HepG2 (cell line): ENCODE results near the gene WIPF2. TPM values are rescaled to one million over a fixed set of nuclear protein-coding genes. Genes with fewer than 3 reads are reported as not detected.
A peak's percentile ranks its signal among the peaks of the same experiment; 100 is the strongest.

ENCODE experiments used
- BRF2 ChIP-seq: sonication (generic); formaldehyde crosslinking; IDR thresholded peaks from 2 replicates; pipeline ENCODE4 v1.8.1; 2022; ENCODE audit warnings: mild to moderate bottlenecking, missing genetic modification reagents
- CHCHD3 ChIP-seq: sonication (generic); formaldehyde crosslinking; IDR thresholded peaks from 2 replicates; pipeline ENCODE4 v1.8.0; 2022; ENCODE audit warnings: mild to moderate bottlenecking, missing genetic modification reagents, moderate library complexity
- DNMT3B ChIP-seq: conservative IDR thresholded peaks from 2 replicates; pipeline ENCODE4 v1.6.1; 2016; ENCODE audit warnings: missing biosample characterization, control low read depth
- ELF3 ChIP-seq: IDR thresholded peaks from 2 replicates; pipeline ENCODE4 v1.6.1; 2016; ENCODE audit warnings: missing genetic modification reagents, missing compliant biosample characterization
- HHEX ChIP-seq: IDR thresholded peaks from 2 replicates; pipeline ENCODE4 v1.6.1; 2016; ENCODE audit warnings: control low read depth
- MED13 ChIP-seq: sonication (generic); formaldehyde crosslinking; IDR thresholded peaks from 2 replicates; pipeline ENCODE4 v1.5.0; 2020; ENCODE audit warnings: missing genetic modification reagents
- RARA ChIP-seq: IDR thresholded peaks from 2 replicates; pipeline ENCODE4 v1.6.1; 2016; ENCODE audit warnings: missing genetic modification reagents, missing compliant biosample characterization
- RBM22 ChIP-seq: fragments of 200-400 bp; formaldehyde crosslinking; optimal IDR thresholded peaks from 2 replicates; pipeline ENCODE3; 2017; ENCODE audit warnings: mild to moderate bottlenecking, low read length, moderate library complexity
- RXRB ChIP-seq: IDR thresholded peaks from 2 replicates; pipeline ENCODE4 v1.6.1; 2016; ENCODE audit warnings: borderline replicate concordance, missing genetic modification reagents, missing compliant biosample characterization
- ZBTB8A ChIP-seq: sonication (generic); formaldehyde crosslinking; IDR thresholded peaks from 2 replicates; pipeline ENCODE4 v1.4.0; 2020; ENCODE audit warnings: mild to moderate bottlenecking, low read depth, missing genetic modification reagents, borderline replicate concordance
- ZFAT ChIP-seq: sonication (generic); formaldehyde crosslinking; conservative IDR thresholded peaks from 2 replicates; pipeline ENCODE4 v1.8.1; 2023; ENCODE audit warnings: missing genetic modification reagents, inconsistent platforms
- ZGPAT ChIP-seq: IDR thresholded peaks from 2 replicates; pipeline ENCODE4 v1.6.1; 2016; ENCODE audit warnings: mild to moderate bottlenecking
- ZNF264 ChIP-seq: sonication (generic); formaldehyde crosslinking; IDR thresholded peaks from 2 replicates; pipeline ENCODE4 v1.4.0; 2020; ENCODE audit warnings: missing genetic modification reagents
- ZNF337 ChIP-seq: sonication (generic); formaldehyde crosslinking; IDR thresholded peaks from 2 replicates; pipeline ENCODE4 v1.5.1; 2020; ENCODE audit warnings: missing genetic modification reagents, low read depth, mild to moderate bottlenecking, borderline replicate concordance
- ZNF512 ChIP-seq: sonication (generic); formaldehyde crosslinking; IDR thresholded peaks from 2 replicates; pipeline ENCODE4 v1.4.0; 2020; ENCODE audit warnings: mild to moderate bottlenecking, missing genetic modification reagents
- ZNF563 ChIP-seq: sonication (generic); formaldehyde crosslinking; IDR thresholded peaks from 2 replicates; pipeline ENCODE4 v1.8.0; 2022; ENCODE audit warnings: mild to moderate bottlenecking, moderate library complexity, missing genetic modification reagents
- polyA plus RNA-seq, 8 experiments: library from polyadenylated mRNA; depleted of rRNA in 3 of 8; stranded (reverse) in 7 of 8; unstranded in 1 of 8; fragments of >200 nt; fragmentation: Illumina TruSeq in 4 of 8; extraction: Trizol in 4 of 8; gene quantifications; 2 replicates each; pipeline versions ENCODE4 v1.2.1 to v1.2.3, GENCODE V29; 2011 to 2016; ENCODE audit warnings: low read depth in 4 of 8, missing spikeins in 1 of 8, mixed read lengths in 1 of 8; ENCODE audit not compliant: insufficient read depth in 1 of 8
- total RNA-seq, 5 experiments: library from RNA; depleted of rRNA; stranded (reverse); fragments of >200 nt; fragmentation: Illumina TruSeq; extraction: Trizol; gene quantifications; 2 replicates each; pipeline ENCODE4 v1.2.3, GENCODE V29; 2016; ENCODE audit warnings: low read depth in 1 of 5
- TF ChIP-seq, protein P1 (sequence below): sonication (generic); formaldehyde crosslinking; IDR thresholded peaks from one replicate; pipeline ENCODE4 v1.5.1; 2020; ENCODE audit warnings: mild to moderate bottlenecking, missing genetic modification reagents; ENCODE audit errors: not compliant biosample characterization

Gene WIPF2
- total and polyA plus RNA-seq, 2 of the 13 experiments (the other 11 are each of a cell fraction or from before 2014, with no cell fraction given), result 7.2 to 10.8 TPM

- no peak for TF ChIP-seq ZNF337 (CRISPR knock-in tag)
- 0 out of 2 replicates have a peak, but pooled peaks have one; percentile 30 for TF ChIP-seq MED13 (CRISPR knock-in tag)
- TF ChIP-seq ZNF264 (CRISPR knock-in tag), result 0 out of 2 replicates have a peak, but pooled peaks have one; percentile 12
- TF ChIP-seq HHEX (CRISPR knock-in tag), result no peak
- no peak for TF ChIP-seq ZFAT (CRISPR knock-in tag)
- no peak for TF ChIP-seq BRF2 (CRISPR knock-in tag)
- TF ChIP-seq RXRB (CRISPR knock-in tag), result peak; percentile 70
- TF ChIP-seq ZGPAT (CRISPR knock-in tag), result peak; percentile 89
- peak; percentile 37 for TF ChIP-seq RBM22
- TF ChIP-seq ZNF563 (CRISPR knock-in tag), result peak; percentile 70; the same call in 1 of the 2 replicates
- no peak for TF ChIP-seq ZNF512 (CRISPR knock-in tag)
- TF ChIP-seq, protein P1, sequence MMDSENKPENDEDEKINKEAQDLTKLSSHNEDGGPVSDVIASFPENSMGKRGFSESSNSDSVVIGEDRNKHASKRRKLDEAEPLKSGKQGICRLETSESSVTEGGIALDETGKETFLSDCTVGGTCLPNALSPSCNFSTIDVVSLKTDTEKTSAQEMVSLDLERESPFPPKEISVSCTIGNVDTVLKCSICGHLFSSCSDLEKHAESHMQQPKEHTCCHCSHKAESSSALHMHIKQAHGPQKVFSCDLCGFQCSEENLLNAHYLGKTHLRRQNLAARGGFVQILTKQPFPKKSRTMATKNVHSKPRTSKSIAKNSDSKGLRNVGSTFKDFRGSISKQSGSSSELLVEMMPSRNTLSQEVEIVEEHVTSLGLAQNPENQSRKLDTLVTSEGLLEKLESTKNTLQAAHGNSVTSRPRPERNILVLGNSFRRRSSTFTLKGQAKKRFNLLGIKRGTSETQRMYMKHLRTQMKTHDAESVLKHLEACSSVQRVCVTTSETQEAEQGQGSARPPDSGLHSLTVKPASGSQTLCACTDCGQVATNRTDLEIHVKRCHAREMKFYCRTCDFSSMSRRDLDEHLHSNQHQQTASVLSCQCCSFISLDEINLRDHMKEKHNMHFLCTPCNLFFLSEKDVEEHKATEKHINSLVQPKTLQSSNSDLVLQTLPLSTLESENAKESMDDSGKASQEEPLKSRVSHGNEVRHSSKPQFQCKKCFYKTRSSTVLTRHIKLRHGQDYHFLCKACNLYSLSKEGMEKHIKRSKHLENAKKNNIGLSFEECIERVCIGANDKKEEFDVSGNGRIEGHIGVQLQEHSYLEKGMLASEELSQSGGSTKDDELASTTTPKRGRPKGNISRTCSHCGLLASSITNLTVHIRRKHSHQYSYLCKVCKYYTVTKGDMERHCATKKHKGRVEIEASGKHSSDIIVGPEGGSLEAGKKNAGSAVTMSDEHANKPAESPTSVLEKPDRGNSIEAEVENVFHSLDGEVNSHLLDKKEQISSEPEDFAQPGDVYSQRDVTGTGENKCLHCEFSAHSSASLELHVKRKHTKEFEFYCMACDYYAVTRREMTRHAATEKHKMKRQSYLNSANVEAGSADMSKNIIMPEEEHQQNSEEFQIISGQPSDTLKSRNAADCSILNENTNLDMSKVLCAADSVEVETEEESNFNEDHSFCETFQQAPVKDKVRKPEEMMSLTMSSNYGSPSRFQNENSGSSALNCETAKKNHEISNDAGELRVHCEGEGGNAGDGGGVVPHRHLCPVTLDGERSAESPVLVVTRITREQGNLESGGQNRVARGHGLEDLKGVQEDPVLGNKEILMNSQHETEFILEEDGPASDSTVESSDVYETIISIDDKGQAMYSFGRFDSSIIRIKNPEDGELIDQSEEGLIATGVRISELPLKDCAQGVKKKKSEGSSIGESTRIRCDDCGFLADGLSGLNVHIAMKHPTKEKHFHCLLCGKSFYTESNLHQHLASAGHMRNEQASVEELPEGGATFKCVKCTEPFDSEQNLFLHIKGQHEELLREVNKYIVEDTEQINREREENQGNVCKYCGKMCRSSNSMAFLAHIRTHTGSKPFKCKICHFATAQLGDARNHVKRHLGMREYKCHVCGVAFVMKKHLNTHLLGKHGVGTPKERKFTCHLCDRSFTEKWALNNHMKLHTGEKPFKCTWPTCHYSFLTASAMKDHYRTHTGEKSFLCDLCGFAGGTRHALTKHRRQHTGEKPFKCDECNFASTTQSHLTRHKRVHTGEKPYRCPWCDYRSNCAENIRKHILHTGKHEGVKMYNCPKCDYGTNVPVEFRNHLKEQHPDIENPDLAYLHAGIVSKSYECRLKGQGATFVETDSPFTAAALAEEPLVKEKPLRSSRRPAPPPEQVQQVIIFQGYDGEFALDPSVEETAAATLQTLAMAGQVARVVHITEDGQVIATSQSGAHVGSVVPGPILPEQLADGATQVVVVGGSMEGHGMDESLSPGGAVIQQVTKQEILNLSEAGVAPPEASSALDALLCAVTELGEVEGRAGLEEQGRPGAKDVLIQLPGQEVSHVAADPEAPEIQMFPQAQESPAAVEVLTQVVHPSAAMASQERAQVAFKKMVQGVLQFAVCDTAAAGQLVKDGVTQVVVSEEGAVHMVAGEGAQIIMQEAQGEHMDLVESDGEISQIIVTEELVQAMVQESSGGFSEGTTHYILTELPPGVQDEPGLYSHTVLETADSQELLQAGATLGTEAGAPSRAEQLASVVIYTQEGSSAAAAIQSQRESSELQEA (CRISPR knock-in tag), result no peak
- TF ChIP-seq RARA (CRISPR knock-in tag), result no peak; the same call in 1 of the 2 replicates
- TF ChIP-seq CHCHD3, result peak; percentile 46; the same call in 1 of the 2 replicates
- peak; percentile 68; the same call in 1 of the 2 replicates for TF ChIP-seq DNMT3B (CRISPR knock-in tag)
- TF ChIP-seq ELF3 (CRISPR knock-in tag), result peak; percentile 98
- no peak for TF ChIP-seq ZBTB8A (CRISPR knock-in tag)
Observed at GRCh38 chr17:40218740-40219593, at the start of gene WIPF2 (continued).
